Gastroesophageal sphincter (tissue), 3 donors: ENCODE measurements around the gene ASB6.

Source experiments
- EP300 ChIP-seq: sonication (generic); formaldehyde crosslinking; IDR thresholded peaks from one replicate; pipeline ENCODE4 v1.6.1; 2017; ENCODE audit warnings: antibody characterized with exemption, mild to moderate bottlenecking
- TF ChIP-seq, protein P1 (sequence below), 4 experiments: fragments of 200-600 bp in 2 of 4; fragments of 450-650 bp in 2 of 4; sonication (generic) in 1 of 4; IDR thresholded peaks; one replicate each; pipeline ENCODE4 v1.5.1; 2017 to 2019; ENCODE audit warnings: antibody characterized with exemption in 4 of 4, mild to moderate bottlenecking in 2 of 4, moderate library complexity in 2 of 4

DNA sequence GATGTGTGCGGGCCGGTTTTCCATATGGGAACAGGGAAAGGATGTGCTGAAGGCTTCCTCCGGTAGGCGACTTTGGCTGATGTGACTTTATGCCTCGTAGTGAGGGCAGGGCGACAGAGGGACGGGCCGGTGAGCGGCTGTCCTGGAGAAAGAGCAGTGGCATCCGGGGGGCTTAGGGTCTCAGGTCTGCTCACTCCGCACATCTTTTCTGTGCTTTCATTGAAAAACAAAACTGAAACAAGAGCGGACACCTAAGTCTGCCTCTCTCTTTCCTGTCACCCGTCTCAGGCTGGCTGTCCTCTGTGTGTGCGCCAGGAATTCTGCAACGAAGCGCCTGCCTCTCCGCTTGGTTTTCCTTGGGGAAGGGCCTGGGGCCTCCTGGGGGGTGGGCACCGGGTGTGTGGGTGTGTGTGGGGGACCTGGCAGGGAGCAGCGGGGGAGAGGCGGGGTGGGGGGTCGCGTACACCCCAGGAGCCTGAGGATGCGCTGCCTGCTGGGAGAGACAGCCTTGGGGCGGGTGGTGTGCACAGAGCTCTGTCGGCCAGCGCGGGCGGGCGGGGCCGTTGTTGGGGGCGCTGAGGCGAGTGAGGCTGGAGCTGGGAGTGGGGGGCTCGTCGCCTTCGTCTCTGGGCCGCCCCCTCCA is 22.9 kb upstream of the ASB6 start:
- TF ChIP-seq EP300, result no peak
- TF ChIP-seq, protein P1, sequence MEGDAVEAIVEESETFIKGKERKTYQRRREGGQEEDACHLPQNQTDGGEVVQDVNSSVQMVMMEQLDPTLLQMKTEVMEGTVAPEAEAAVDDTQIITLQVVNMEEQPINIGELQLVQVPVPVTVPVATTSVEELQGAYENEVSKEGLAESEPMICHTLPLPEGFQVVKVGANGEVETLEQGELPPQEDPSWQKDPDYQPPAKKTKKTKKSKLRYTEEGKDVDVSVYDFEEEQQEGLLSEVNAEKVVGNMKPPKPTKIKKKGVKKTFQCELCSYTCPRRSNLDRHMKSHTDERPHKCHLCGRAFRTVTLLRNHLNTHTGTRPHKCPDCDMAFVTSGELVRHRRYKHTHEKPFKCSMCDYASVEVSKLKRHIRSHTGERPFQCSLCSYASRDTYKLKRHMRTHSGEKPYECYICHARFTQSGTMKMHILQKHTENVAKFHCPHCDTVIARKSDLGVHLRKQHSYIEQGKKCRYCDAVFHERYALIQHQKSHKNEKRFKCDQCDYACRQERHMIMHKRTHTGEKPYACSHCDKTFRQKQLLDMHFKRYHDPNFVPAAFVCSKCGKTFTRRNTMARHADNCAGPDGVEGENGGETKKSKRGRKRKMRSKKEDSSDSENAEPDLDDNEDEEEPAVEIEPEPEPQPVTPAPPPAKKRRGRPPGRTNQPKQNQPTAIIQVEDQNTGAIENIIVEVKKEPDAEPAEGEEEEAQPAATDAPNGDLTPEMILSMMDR (IDR thresholded peaks at IDR 0.05), result no peak
